WTC11 (cell line): Measurements from ENCODE around the gene CERS1. TPM values are rescaled to one million over a fixed set of nuclear protein-coding genes. Genes with fewer than 3 reads are reported as not detected.
A peak's percentile ranks its signal among the peaks of the same experiment; 100 is the strongest.

ENCODE experiments used
- ATAC-seq: fragments of 200-7000 bp; cut with Tn5 transposase; 2 replicates; pipeline ENCODE4 v1.10.0; 2021; ENCODE audit warnings: mild to moderate bottlenecking, moderate library complexity
- CTCF ChIA-PET: fragments of 300-600 bp; sonication (Branson Sonifier 250); formaldehyde crosslinking; loops from one replicate; lab custom pipeline; 2021; ENCODE audit warnings: antibody characterized with exemption; lab: Charles Lee
- POLR2A ChIA-PET: fragments of 350-600 bp; sonication (Branson Sonifier 250); formaldehyde crosslinking; loops from one replicate; lab custom pipeline; 2021; ENCODE audit warnings: antibody characterized with exemption; lab: Charles Lee
- DNase-seq: peaks from one replicate; pipeline ENCODE4 v3.0.0; 2021; ENCODE audit warnings: low spot score
- H3K27ac Mint-ChIP-seq: 2 replicates; pipeline ENCODE4 v1.8.0; 2021; ENCODE audit warnings: mixed read lengths
- H3K27me3 Mint-ChIP-seq: 2 replicates; pipeline ENCODE4 v1.8.0; 2021; ENCODE audit warnings: low read depth, mild to moderate bottlenecking, moderate library complexity, mixed read lengths
- H3K36me3 Mint-ChIP-seq: 2 replicates; pipeline ENCODE4 v1.8.0; 2021; ENCODE audit warnings: mixed read lengths
- H3K4me1 Mint-ChIP-seq: 2 replicates; pipeline ENCODE4 v1.8.0; 2022; ENCODE audit warnings: mixed read lengths
- H3K4me3 Mint-ChIP-seq: 2 replicates; pipeline ENCODE4 v1.8.0; 2021; ENCODE audit warnings: mild to moderate bottlenecking, moderate library complexity, mixed read lengths
- H3K9me3 Mint-ChIP-seq: 2 replicates; pipeline ENCODE4 v1.8.0; 2021; ENCODE audit warnings: mixed read lengths
- CREB1 ChIP-seq: sonication (generic); formaldehyde crosslinking; IDR thresholded peaks from 2 replicates; pipeline ENCODE4 v1.8.0; 2023; ENCODE audit warnings: mild to moderate bottlenecking, missing genetic modification reagents
- EMX1 ChIP-seq: fragments of 250-450 bp; sonication (Bioruptor Pico); IDR thresholded peaks from 2 replicates; pipeline ENCODE4 v1.8.0; 2021; ENCODE audit warnings: mild to moderate bottlenecking
- ETV6 ChIP-seq: sonication (generic); formaldehyde crosslinking; IDR thresholded peaks from 2 replicates; pipeline ENCODE4 v1.8.1; 2022; ENCODE audit warnings: mild to moderate bottlenecking, missing genetic modification reagents
- GRHL2 ChIP-seq: fragments of 250-450 bp; sonication (Bioruptor Pico); IDR thresholded peaks from 2 replicates; pipeline ENCODE4 v1.8.0; 2022; ENCODE audit warnings: mild to moderate bottlenecking, moderate library complexity; ENCODE audit not compliant: insufficient replicate concordance, severe bottlenecking
- KAT7 ChIP-seq: sonication (generic); formaldehyde crosslinking; IDR thresholded peaks from 2 replicates; pipeline ENCODE4 v1.8.1; 2023; ENCODE audit warnings: missing genetic modification reagents, mild to moderate bottlenecking, borderline replicate concordance
- USF2 ChIP-seq: sonication (generic); formaldehyde crosslinking; IDR thresholded peaks from 2 replicates; pipeline ENCODE4 v1.8.1; 2023; ENCODE audit warnings: mild to moderate bottlenecking, missing genetic modification reagents, moderate library complexity
- ZNF396 ChIP-seq: fragments of 250-450 bp; sonication (Bioruptor Pico); IDR thresholded peaks from 2 replicates; pipeline ENCODE4 v1.8.0; 2021; ENCODE audit warnings: mild to moderate bottlenecking, moderate library complexity, borderline replicate concordance
- ZNF416 ChIP-seq: fragments of 250-450 bp; sonication (Bioruptor Pico); IDR thresholded peaks from 2 replicates; pipeline ENCODE4 v1.9.0; 2021; ENCODE audit warnings: mild to moderate bottlenecking, inconsistent platforms
- ZNF423 ChIP-seq: fragments of 250-450 bp; sonication (Bioruptor Pico); IDR thresholded peaks from 2 replicates; pipeline ENCODE4 v2.1.2; 2022; ENCODE audit warnings: mild to moderate bottlenecking, moderate library complexity
- total RNA-seq: library from RNA; stranded (reverse); gene quantifications from 3 replicates; pipeline ENCODE4 v1.2.3, GENCODE V29; 2021
- TF ChIP-seq, protein P1 (sequence below): sonication (generic); formaldehyde crosslinking; IDR thresholded peaks from 2 replicates; pipeline ENCODE4 v1.8.0; 2022; ENCODE audit warnings: missing genetic modification reagents
- TF ChIP-seq, protein P2 (sequence below): fragments of 250-450 bp; sonication (Bioruptor Pico); IDR thresholded peaks from 2 replicates; pipeline ENCODE4 v1.9.0; 2021; ENCODE audit warnings: mild to moderate bottlenecking
- TF ChIP-seq, protein P3 (sequence below): sonication (generic); formaldehyde crosslinking; IDR thresholded peaks from 2 replicates; pipeline ENCODE4 v1.8.1; 2022; ENCODE audit warnings: low read depth, missing genetic modification reagents, borderline replicate concordance

The CERS1 gene
- total RNA-seq, 1 experiment from 2014 or later: 14.7 TPM

- TF ChIP-seq, protein P1, sequence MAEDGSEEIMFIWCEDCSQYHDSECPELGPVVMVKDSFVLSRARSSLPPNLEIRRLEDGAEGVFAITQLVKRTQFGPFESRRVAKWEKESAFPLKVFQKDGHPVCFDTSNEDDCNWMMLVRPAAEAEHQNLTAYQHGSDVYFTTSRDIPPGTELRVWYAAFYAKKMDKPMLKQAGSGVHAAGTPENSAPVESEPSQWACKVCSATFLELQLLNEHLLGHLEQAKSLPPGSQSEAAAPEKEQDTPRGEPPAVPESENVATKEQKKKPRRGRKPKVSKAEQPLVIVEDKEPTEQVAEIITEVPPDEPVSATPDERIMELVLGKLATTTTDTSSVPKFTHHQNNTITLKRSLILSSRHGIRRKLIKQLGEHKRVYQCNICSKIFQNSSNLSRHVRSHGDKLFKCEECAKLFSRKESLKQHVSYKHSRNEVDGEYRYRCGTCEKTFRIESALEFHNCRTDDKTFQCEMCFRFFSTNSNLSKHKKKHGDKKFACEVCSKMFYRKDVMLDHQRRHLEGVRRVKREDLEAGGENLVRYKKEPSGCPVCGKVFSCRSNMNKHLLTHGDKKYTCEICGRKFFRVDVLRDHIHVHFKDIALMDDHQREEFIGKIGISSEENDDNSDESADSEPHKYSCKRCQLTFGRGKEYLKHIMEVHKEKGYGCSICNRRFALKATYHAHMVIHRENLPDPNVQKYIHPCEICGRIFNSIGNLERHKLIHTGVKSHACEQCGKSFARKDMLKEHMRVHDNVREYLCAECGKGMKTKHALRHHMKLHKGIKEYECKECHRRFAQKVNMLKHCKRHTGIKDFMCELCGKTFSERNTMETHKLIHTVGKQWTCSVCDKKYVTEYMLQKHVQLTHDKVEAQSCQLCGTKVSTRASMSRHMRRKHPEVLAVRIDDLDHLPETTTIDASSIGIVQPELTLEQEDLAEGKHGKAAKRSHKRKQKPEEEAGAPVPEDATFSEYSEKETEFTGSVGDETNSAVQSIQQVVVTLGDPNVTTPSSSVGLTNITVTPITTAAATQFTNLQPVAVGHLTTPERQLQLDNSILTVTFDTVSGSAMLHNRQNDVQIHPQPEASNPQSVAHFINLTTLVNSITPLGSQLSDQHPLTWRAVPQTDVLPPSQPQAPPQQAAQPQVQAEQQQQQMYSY (CRISPR knock-in tag): no peak
- TF ChIP-seq ETV6 (CRISPR knock-in tag): no peak
- TF ChIP-seq GRHL2 (CRISPR knock-in tag): no peak
Measured at GRCh38 chr19:18833849-18834643, 61.9 kb downstream of the CERS1 start (continued).

DNA sequence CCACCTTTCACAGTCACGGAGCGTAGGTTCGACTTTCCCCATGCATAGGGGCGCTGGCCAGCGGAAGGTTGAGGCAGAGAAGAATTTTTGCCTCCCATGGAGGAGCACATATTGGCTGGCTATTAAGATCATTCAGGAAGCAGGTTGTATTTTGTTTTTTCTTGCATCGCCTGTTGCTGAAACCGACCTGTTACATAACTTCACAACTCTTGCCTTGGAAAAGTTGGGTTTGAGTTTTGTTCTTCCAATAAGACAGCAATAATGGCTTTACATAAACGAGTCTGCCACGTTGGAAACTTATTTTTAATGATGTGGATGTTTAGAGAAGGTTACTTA, 62.8 kb downstream of the CERS1 start:
- CTCF ChIA-PET: interaction anchor here (0.7 to 4.7 kb wide), 10 partner anchors 8 to 363 kb away, joined by 3 to 64 read pairs (median 6); no protein-coding TSS in a partner anchor
- Mint-ChIP-seq H3K4me1 (peaks cover 24% of the 10 kb centered on the region), H3K9me3 (no peaks in the 10 kb centered on the region), H3K36me3 (peaks cover 22% of the 10 kb centered on the region), H3K27me3 (peaks cover 22% of the 10 kb centered on the region), H3K4me3 (peak overlapping the region; percentile 94)
- DNase-seq (no peak), ATAC-seq (no peak)
- TF ChIP-seq EMX1 (CRISPR knock-in tag) (no peak), ZNF416 (no peak), ZNF423 (CRISPR knock-in tag) (no peak), KAT7 (CRISPR knock-in tag) (no peak), USF2 (CRISPR knock-in tag) (no peak), CREB1 (no peak), ZNF396 (CRISPR knock-in tag) (no peak)
- TF ChIP-seq, protein P2, sequence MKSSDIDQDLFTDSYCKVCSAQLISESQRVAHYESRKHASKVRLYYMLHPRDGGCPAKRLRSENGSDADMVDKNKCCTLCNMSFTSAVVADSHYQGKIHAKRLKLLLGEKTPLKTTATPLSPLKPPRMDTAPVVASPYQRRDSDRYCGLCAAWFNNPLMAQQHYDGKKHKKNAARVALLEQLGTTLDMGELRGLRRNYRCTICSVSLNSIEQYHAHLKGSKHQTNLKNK (CRISPR knock-in tag): no peak
- TF ChIP-seq, protein P1 (CRISPR knock-in tag): no peak
- TF ChIP-seq, protein P3, sequence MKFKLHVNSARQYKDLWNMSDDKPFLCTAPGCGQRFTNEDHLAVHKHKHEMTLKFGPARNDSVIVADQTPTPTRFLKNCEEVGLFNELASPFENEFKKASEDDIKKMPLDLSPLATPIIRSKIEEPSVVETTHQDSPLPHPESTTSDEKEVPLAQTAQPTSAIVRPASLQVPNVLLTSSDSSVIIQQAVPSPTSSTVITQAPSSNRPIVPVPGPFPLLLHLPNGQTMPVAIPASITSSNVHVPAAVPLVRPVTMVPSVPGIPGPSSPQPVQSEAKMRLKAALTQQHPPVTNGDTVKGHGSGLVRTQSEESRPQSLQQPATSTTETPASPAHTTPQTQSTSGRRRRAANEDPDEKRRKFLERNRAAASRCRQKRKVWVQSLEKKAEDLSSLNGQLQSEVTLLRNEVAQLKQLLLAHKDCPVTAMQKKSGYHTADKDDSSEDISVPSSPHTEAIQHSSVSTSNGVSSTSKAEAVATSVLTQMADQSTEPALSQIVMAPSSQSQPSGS (CRISPR knock-in tag): no peak
- TF ChIP-seq, all 79 proteins: peak for 0
- POLR2A ChIA-PET: no interaction called here
- peak overlapping the region; percentile 84; the same call in 1 of the 2 replicates for H3K27ac Mint-ChIP-seq
